ENCODE measurements around the gene PIGN. TPM values are rescaled to one million over a fixed set of nuclear protein-coding genes. Genes with fewer than 3 reads are reported as not detected.
A peak's percentile ranks its signal among the peaks of the same experiment; 100 is the strongest.

Gene PIGN, protein sequence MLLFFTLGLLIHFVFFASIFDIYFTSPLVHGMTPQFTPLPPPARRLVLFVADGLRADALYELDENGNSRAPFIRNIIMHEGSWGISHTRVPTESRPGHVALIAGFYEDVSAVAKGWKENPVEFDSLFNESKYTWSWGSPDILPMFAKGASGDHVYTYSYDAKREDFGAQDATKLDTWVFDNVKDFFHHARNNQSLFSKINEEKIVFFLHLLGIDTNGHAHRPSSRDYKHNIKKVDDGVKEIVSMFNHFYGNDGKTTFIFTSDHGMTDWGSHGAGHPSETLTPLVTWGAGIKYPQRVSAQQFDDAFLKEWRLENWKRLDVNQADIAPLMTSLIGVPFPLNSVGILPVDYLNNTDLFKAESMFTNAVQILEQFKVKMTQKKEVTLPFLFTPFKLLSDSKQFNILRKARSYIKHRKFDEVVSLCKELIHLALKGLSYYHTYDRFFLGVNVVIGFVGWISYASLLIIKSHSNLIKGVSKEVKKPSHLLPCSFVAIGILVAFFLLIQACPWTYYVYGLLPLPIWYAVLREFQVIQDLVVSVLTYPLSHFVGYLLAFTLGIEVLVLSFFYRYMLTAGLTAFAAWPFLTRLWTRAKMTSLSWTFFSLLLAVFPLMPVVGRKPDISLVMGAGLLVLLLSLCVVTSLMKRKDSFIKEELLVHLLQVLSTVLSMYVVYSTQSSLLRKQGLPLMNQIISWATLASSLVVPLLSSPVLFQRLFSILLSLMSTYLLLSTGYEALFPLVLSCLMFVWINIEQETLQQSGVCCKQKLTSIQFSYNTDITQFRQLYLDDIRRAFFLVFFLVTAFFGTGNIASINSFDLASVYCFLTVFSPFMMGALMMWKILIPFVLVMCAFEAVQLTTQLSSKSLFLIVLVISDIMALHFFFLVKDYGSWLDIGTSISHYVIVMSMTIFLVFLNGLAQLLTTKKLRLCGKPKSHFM
- 22.9 TPM for total RNA-seq

DNA sequence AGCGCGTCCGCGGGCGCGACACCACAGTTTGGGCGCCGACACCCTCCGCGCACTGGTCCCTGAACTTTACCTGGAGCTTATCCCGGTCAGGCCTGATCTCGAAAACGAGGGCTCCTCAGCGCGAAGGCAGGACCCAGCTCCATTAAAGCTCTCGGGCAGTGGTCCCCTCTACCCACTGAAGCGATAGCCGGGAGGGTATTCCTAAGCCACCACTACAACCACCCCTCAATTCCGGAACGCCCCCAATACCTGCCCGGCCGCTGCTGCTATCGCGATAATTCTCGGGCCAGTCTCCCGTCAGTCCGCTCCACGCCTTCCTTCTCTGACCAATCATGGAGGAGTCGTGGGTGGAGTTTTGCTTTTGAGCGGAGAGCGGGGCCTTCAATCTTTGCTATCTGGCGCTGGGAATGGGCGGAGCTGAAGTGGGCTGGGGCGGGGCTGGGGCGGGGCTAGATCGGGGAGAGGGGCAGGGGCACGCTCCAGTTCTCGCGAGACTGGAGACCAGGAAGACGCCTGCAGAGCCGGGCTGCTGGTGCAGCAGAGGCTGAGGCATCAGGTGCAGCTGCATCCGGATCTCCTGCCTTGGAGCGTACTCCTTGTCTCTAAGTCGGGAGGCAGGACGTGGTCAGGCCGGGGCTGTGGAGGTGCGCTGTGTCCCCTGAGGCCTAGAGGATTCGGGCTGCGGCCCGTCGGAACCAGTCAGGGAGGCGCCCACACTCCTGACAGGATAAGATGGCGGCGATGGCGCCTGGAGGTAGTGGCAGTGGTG lies at the start of gene PIGN, which contains the start of gene RELCH:
TSS of gene PIGN (minus strand) at position 283 of the 769 bp plus-strand sequence. CDS start 25,703 bp downstream, outside the sequence.
TSS of gene RELCH (plus strand) at position 482 of the 769 bp plus-strand sequence. CDS start at position 733, 251 bp downstream.
- DNase-seq (ENCODE audit: low read depth in 2 of 3, low spot score in 2 of 3), result peak; percentile 97 to 100 (median 99)

DNA sequence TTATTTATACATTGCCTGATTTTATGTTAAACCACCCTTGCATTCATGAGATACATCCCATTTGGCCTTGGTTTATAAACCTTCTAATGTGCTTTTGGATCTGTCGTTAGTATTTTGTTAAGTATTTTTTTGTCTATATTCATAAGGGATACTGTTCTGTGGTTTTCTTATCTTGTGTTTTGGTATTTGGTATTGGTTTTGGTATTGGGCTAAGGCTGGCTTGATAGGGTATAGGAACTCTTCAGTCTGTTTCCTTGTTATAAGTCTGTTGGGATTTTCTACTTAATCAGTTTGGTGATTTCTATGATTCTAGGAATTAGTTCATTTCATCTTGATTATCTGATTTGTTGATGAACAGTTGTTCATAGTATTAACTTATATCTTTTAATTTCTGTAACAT lies 49.4 kb upstream of the PIGN start:
- DNase-seq (ENCODE audit: low read depth in 2 of 3, low spot score in 2 of 3), result no peak

GRCh38 chr18:62226047-62226446 lies 39.2 kb upstream of the PIGN start:
- no peak for DNase-seq (ENCODE audit: low read depth in 2 of 3, low spot score in 2 of 3)

DNA sequence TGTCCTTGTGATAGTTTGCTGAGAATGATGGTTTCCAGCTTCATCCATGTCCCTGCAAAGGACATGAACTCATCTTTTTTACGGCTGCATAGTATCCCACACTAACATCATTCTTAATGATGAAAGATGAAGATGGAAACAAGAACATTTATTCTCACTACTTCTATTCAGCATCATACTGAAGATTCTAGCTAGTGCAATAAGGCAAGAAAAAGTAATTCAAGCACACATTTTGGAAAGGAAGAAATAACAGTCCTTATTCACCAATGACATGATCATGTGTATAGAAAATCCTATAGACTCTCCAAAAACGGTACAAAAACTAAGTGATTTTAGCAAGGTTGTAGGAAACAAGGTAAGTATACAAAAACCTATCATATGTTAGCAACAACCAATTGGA lies 37.4 kb upstream of the PIGN start:
- DNase-seq (ENCODE audit: low read depth in 2 of 3, low spot score in 2 of 3), result peak in 1 of 3 donors; percentile 10

- DNase-seq (ENCODE audit: low read depth in 2 of 3, low spot score in 2 of 3), result no peak
Observed at GRCh38 chr18:62214790-62215189, 27.9 kb upstream of the PIGN start.

GRCh38 chr18:62211325-62211828 lies 24.5 kb upstream of the PIGN start:
- DNase-seq (ENCODE audit: low read depth in 2 of 3, low spot score in 2 of 3), result no peak

DNA sequence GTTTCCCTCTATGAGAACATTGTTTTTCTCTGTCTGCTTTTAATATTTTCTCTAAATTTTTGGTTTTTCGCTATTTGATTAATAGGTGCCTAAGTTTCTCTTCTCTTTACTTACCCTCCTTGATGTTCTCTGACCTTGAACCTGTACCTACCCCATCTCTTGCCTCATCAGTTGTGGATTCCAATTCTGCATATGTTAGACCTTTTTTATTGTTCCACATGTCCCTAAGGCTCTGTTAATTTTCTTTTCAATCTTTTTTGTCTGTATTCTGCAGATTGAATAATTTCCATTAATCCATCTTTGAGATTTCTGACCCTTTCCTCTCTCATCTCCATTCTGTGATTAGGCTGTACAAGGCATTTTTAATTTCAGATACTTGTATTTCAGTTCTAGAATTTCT lies 23.3 kb upstream of the PIGN start:
- DNase-seq (ENCODE audit: low read depth in 2 of 3, low spot score in 2 of 3), result no peak

- DNase-seq (ENCODE audit: low read depth in 2 of 3, low spot score in 2 of 3), result no peak
Observed at GRCh38 chr18:62209046-62209445, 22.2 kb upstream of the PIGN start.

- DNase-seq (ENCODE audit: low read depth in 2 of 3, low spot score in 2 of 3), result no peak
Observed at GRCh38 chr18:62206593-62206992, 19.7 kb upstream of the PIGN start.

DNA sequence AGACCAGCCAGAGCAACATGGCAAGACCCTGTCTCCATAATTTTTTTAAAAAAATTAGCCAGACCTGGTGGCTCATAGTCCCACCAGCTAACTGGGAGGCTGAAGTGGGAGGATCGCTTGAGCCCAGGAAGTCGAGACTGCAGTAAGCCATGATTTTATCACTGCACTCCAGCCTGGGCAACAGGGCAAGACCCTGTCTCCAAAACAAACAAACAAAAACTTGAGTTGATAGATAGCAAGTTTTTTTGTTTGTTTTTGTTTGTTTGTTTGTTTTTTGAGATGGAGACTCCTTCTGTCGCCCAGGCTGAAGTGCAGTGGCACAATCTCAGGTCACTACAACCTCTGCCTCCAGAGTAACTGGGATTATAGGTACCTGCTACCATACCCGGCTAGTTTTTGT lies 19.0 kb upstream of the PIGN start:
- no peak for DNase-seq (ENCODE audit: low read depth in 2 of 3, low spot score in 2 of 3)

DNA sequence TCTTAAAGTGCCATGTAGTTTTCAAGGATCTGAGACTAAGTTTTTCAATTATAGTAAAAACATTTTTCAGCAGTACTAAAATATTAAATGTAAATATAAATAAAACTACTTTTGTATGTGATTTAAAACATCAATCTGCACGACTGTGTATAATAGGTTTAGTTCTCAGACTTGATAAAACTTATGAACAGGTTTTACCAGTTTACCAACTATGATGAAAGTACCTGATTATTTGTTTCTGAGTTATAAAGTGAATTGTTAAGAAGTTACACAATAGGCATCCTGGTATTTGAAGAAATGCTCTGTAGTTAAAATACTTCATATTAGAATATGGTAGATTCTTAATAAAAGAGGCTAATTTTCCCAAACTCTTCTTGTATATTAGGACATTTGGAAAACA lies 15.0 kb upstream of the PIGN start:
- no peak for DNase-seq (ENCODE audit: low read depth in 2 of 3, low spot score in 2 of 3)

- no peak for DNase-seq (ENCODE audit: low read depth in 2 of 3, low spot score in 2 of 3)
Observed at GRCh38 chr18:62200121-62200914, 13.5 kb upstream of the PIGN start.

- no peak for DNase-seq (ENCODE audit: low read depth in 2 of 3, low spot score in 2 of 3)
Observed at GRCh38 chr18:62199629-62200028, 12.8 kb upstream of the PIGN start.

GRCh38 chr18:62198259-62198658 lies 11.4 kb upstream of the PIGN start:
- no peak for DNase-seq (ENCODE audit: low read depth in 2 of 3, low spot score in 2 of 3)

DNA sequence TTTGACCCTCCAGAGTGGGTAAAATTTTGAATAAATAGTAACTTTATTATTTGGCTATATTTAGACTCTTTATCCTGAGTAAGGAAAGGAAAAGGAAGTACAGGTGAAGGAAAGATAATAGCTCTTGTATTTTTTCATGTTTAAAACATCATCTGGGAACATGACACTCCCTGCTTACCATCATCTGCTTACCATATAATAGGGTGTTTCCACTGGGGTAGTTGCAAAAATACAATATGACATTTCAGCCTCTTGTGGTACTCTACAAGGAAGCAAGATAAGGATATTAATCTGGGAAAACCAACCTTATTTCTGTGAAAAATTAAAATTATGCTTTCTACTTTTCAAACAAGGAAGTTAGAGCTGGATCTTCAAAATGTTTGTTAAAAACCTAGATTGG lies 10.1 kb upstream of the PIGN start:
- no peak for DNase-seq (ENCODE audit: low read depth in 2 of 3, low spot score in 2 of 3)

- DNase-seq (ENCODE audit: low read depth in 2 of 3, low spot score in 2 of 3), result no peak
Observed at GRCh38 chr18:62196079-62196478, 9.2 kb upstream of the PIGN start.

- DNase-seq (ENCODE audit: low read depth in 2 of 3, low spot score in 2 of 3), result no peak
Observed at GRCh38 chr18:62189208-62189607, 2.4 kb upstream of the PIGN start.

DNA sequence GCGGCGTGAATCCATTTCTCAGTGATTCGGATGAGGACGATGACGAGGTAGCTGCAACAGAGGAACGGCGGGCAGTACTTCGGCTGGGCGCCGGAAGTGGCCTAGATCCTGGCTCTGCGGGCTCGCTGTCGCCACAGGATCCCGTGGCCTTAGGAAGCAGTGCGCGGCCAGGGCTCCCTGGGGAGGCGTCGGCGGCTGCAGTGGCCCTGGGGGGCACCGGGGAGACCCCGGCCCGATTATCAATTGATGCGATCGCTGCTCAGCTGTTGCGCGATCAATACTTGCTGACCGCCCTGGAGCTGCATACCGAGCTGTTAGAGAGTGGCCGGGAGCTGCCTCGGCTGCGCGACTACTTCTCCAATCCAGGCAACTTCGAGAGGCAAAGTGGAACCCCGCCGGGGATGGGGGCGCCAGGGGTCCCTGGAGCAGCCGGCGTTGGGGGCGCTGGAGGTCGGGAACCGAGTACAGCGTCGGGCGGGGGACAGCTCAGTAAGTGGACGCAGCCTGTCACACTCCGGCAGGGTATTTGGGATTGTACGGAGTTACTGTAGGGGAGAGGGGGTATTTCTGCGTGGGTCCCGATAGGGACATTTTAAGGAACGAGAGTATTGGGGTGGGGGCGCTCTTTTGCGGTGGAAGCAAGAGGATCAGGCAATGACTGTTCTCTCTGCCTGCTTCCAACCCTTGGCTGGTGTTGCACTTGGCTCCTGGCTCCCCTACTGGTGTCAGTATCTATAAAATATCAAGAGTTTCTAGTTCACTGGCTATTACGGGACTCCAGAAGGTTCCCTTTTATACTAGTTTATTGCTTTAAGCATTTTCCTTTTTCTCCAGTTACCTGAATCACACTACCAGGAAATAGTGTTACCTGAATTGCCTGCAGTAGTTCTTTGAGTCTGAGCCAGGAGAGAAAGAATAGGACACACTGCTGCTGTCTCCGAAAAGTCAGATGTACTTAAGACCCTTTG lies 971 bp upstream of the PIGN start:
- peak in 2 of 3 donors; percentile 55 to 60 for DNase-seq (ENCODE audit: low read depth in 2 of 3, low spot score in 2 of 3)

DNA sequence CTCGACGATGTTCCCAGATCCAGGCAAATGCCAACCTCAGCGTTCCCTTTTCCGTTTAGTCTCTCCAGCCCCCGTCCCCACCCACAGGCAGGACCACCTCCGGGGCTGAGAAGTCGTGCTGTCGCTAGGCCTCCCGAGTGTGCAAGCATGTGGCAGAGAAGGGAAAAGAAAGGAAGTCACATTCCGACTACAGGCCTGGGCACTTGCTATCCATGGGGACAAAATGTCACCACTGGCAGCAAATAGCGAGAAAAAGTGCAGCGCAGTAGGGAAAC lies 420 bp downstream of the PIGN start:
- DNase-seq (ENCODE audit: low read depth in 2 of 3, low spot score in 2 of 3), result no peak

All from hematopoietic multipotent progenitor cell (in vitro differentiated cells).